ENCODE measurements around the gene E2F6. TPM values are rescaled to one million over a fixed set of nuclear protein-coding genes. Genes with fewer than 3 reads are reported as not detected.

E2F6 gene
- total and polyA plus RNA-seq, 2 donors (not counting 3 experiments of a cell fraction or from before 2014, with no cell fraction given): 7.9 to 15.7 TPM

DNA sequence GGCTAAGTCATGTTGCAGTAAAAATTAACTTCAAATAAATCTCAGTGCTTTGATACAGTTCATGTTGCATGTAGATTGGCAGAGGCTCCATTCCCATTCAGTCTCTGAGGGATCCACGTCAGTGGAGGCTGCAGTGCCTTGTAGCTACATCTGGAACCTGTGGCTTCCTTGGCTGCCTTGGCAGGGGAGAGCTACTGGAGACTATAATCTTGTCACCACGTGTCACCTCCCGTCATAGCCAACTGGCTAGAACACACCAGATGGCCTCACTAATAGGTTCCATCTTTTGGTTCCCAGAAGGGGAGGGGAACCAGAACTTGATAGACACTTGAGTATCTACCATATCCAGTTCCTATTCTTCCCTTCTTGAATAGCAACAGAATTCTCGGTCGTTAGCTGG is 28.4 kb downstream of the E2F6 start:
- H3K4me1 ChIP-seq (ENCODE audit: control insufficient read depth, extremely low read depth, insufficient read depth, low read length): no peaks in the 10 kb centered on the region
- no peaks in the 10 kb centered on the region for H3K79me2 ChIP-seq (ENCODE audit: control insufficient read depth, insufficient read depth, low read length)
- ChIA-PET CTCF (interaction anchor here (1.0 to 2.3 kb wide), 3 partner anchors 9 to 305 kb away, joined by 3 to 9 read pairs (median 5); a partner anchor contains a TSS), POLR2A (no interaction called here)
- H3K4me3 ChIP-seq (replicated peaks in 1 of 3; ENCODE audit: insufficient read depth in 1 of 3, low read depth in 1 of 3, low read length in 3 of 3): no peak overlapping the region
- H3K27ac ChIP-seq (ENCODE audit: insufficient read depth, low read depth, low read length): no peak overlapping the region
- no peak for DNase-seq (ENCODE audit: low read depth, low spot score)
- dilution Hi-C loops (cut with MboI; ENCODE audit: extremely low pct_ligation_motif_present, low sequenced_read_pairs) (no loop called here), intact Hi-C loops (cut with micrococcal nuclease) (no loop called here)
- no peaks in the 10 kb centered on the region for H3K9me1 ChIP-seq (replicated peaks; ENCODE audit: control insufficient read depth, extremely low read depth, insufficient read depth, low read length)
- no peak overlapping the region for H2AFZ ChIP-seq (ENCODE audit: low read depth, low read length)
- FAIRE-seq: no peak
- TF ChIP-seq POLR2A (IDR thresholded peaks at IDR 0.05; ENCODE audit: low read depth, low read length): no peak
- no peak for TF ChIP-seq FOS (IDR thresholded peaks at IDR 0.05; ENCODE audit: borderline replicate concordance, insufficient read depth, low read length)
- no peak for TF ChIP-seq POLR2AphosphoS5 (IDR thresholded peaks at IDR 0.05; ENCODE audit: insufficient read depth, low read depth, low read length)
- TF ChIP-seq GATA2 (IDR thresholded peaks at IDR 0.05; ENCODE audit: insufficient read depth, insufficient read length, low read depth, low read length): no peak
- no peak overlapping the region for H3K9ac ChIP-seq (replicated peaks; ENCODE audit: extremely low read depth, insufficient read depth, low read length)
- H4K20me1 ChIP-seq (replicated peaks; ENCODE audit: control insufficient read depth, extremely low read depth, insufficient read depth, low read length): no peaks in the 10 kb centered on the region
- no peaks in the 10 kb centered on the region for H3K27me3 ChIP-seq (ENCODE audit: control insufficient read depth in 2 of 2, insufficient read depth in 2 of 2, low read length in 2 of 2)
- no peaks in the 10 kb centered on the region for H3K9me3 ChIP-seq (replicated peaks; ENCODE audit: control insufficient read depth, insufficient read depth, low read length)
- BruUV-seq (replicated peaks): no TSS peak
- H3K36me3 ChIP-seq (ENCODE audit: control insufficient read depth in 2 of 2, extremely low read depth in 1 of 2, insufficient read depth in 2 of 2, low read length in 2 of 2): no peaks in the 10 kb centered on the region
- no peak overlapping the region for H3K4me2 ChIP-seq (ENCODE audit: insufficient read depth, low read length)

GRCh38 chr2:11435036-11435435 is 30.9 kb downstream of the E2F6 start:
- DNase-seq (ENCODE audit: low read depth, low spot score) (no peak), FAIRE-seq (no peak)
- no peaks in the 10 kb centered on the region for H3K36me3 ChIP-seq (ENCODE audit: control insufficient read depth in 2 of 2, extremely low read depth in 1 of 2, insufficient read depth in 2 of 2, low read length in 2 of 2)
- no peaks in the 10 kb centered on the region for H3K9me1 ChIP-seq (replicated peaks; ENCODE audit: control insufficient read depth, extremely low read depth, insufficient read depth, low read length)
- no peaks in the 10 kb centered on the region for H3K9me3 ChIP-seq (replicated peaks; ENCODE audit: control insufficient read depth, insufficient read depth, low read length)
- H3K4me1 ChIP-seq (ENCODE audit: control insufficient read depth, extremely low read depth, insufficient read depth, low read length): no peaks in the 10 kb centered on the region
- no peak overlapping the region for H3K4me3 ChIP-seq (replicated peaks in 1 of 3; ENCODE audit: insufficient read depth in 1 of 3, low read depth in 1 of 3, low read length in 3 of 3)
- dilution Hi-C loops (cut with MboI; ENCODE audit: extremely low pct_ligation_motif_present, low sequenced_read_pairs) (no loop called here), intact Hi-C loops (cut with micrococcal nuclease) (no loop called here)
- H3K27me3 ChIP-seq (ENCODE audit: control insufficient read depth in 2 of 2, insufficient read depth in 2 of 2, low read length in 2 of 2): no peaks in the 10 kb centered on the region
- H3K9ac ChIP-seq (replicated peaks; ENCODE audit: extremely low read depth, insufficient read depth, low read length): no peak overlapping the region
- no peak overlapping the region for H3K4me2 ChIP-seq (ENCODE audit: insufficient read depth, low read length)
- H4K20me1 ChIP-seq (replicated peaks; ENCODE audit: control insufficient read depth, extremely low read depth, insufficient read depth, low read length): no peaks in the 10 kb centered on the region
- no peaks in the 10 kb centered on the region for H3K79me2 ChIP-seq (ENCODE audit: control insufficient read depth, insufficient read depth, low read length)
- ChIA-PET CTCF (no interaction called here), POLR2A (no interaction called here)
- BruUV-seq (replicated peaks): no TSS peak
- no peak overlapping the region for H3K27ac ChIP-seq (ENCODE audit: insufficient read depth, low read depth, low read length)
- no peak overlapping the region for H2AFZ ChIP-seq (ENCODE audit: low read depth, low read length)
- TF ChIP-seq, protein P1, sequence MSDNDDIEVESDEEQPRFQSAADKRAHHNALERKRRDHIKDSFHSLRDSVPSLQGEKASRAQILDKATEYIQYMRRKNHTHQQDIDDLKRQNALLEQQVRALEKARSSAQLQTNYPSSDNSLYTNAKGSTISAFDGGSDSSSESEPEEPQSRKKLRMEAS (IDR thresholded peaks at IDR 0.05; ENCODE audit: insufficient read depth, insufficient read length): no peak
- no peak for TF ChIP-seq JUN (IDR thresholded peaks at IDR 0.05; ENCODE audit: borderline replicate concordance, insufficient read depth, insufficient read length, low read depth)
- TF ChIP-seq EZH2 (IDR thresholded peaks at IDR 0.05; ENCODE audit: borderline replicate concordance, low read depth, low read length, severe bottlenecking): no peak
- no peak for TF ChIP-seq FOS (IDR thresholded peaks at IDR 0.05; ENCODE audit: borderline replicate concordance, insufficient read depth, low read length)
- no peak for TF ChIP-seq POLR2A (IDR thresholded peaks at IDR 0.05; ENCODE audit: low read depth, low read length)
- no peak for TF ChIP-seq MYC (IDR thresholded peaks at IDR 0.05; ENCODE audit: low read depth, low read length)
- no peak for TF ChIP-seq POLR2AphosphoS5 (IDR thresholded peaks at IDR 0.05; ENCODE audit: insufficient read depth, low read depth, low read length)
- no peak for TF ChIP-seq CTCF (IDR thresholded peaks at IDR 0.05; ENCODE audit: extremely low read depth in 1 of 2, insufficient read depth in 1 of 2, low read depth in 1 of 2, low read length in 2 of 2)
- no peak for TF ChIP-seq GATA2 (IDR thresholded peaks at IDR 0.05; ENCODE audit: insufficient read depth, insufficient read length, low read depth, low read length)
